HG02973 (cell line): ENCODE measurements around the gene PALD1.

Source experiments
- ATAC-seq: cut with Tn5 transposase; IDR thresholded peaks from one replicate; pipeline ENCODE4 v1.9.1; 2021; ENCODE audit warnings: moderate library complexity; ENCODE audit not compliant: unreplicated experiment

Gene PALD1

DNA sequence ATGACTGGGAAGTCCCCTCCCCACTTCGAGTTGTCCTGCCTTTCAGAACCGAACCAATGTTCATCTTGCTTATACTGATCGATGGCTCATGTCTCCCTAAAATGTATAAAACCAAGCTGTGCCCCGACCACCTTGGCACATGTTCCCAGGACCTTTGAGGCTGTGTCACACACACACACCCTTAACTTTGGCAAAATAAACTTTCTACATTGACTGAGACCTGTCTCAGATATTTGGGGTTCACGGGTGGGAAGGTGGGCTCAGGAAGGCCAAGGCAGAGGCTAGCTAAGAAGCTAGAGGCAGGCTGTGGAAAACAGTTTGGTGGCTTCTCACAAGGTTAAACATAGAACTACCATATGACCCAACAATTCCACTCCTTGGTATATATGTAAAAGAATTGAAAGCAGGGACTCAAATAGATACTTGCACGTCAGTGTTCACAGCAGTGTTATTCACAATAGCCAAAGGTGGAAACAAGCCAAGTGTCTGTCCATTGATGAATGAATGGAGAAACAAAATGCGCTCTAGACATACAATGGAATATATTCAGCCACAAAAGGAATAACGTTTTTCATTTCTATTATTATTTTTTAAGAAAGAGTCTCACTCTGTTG, 108.6 kb downstream of the PALD1 start:
- no peak for ATAC-seq

DNA sequence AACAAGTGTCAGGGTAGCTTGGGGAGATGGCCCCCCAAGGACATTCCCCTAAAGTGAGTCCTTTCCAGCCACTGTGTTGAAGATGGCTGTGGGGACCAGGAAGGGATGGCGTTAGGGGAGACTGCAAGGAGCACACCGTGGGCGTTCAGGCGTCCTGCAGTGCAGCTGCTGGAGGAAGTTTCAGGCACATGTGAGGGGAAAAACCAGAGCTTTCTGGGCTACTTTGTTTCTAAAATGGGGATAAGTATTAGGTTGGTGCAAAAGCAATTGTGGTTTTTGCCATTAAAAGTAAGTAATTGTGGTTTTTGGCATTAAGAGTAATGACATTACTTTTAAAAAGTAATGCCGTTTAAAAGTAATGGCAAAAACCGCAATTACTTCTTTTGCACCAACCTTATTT, 109.7 kb downstream of the PALD1 start:
- no peak for ATAC-seq

DNA sequence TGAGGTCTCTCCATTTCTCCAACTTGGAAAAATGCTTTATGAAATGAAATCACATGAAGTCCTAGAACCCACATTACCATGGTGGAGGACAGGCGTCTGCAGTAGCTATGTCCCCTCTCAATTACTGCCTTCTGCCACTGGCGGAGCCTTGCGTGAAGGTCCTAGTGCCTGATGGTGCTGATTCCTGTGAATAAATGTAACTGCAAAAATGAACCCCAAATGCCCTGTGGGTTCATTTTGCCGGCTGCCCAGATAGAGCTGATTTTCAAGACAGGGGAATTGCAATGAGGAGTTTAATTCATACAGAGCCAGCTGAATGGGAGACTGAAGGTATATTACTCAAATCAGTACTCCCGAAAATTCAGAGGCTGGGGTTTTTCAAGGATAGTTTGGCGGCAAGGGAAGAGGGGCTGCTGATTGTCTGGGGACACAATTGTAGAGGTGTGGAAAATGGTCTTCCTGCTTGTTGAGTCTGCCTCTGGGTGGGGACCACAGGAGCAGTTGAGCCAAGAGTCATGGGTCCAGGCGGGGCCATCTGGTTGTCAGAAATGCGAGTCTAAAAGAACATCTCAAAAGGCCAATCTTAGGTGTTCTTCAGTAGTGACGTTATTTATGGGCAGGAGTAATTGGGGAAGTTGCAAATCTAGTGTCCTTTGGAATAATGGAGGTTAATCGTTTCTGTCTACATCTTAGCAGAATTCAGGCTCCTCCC, 110.4 kb downstream of the PALD1 start:
- no peak for ATAC-seq

DNA sequence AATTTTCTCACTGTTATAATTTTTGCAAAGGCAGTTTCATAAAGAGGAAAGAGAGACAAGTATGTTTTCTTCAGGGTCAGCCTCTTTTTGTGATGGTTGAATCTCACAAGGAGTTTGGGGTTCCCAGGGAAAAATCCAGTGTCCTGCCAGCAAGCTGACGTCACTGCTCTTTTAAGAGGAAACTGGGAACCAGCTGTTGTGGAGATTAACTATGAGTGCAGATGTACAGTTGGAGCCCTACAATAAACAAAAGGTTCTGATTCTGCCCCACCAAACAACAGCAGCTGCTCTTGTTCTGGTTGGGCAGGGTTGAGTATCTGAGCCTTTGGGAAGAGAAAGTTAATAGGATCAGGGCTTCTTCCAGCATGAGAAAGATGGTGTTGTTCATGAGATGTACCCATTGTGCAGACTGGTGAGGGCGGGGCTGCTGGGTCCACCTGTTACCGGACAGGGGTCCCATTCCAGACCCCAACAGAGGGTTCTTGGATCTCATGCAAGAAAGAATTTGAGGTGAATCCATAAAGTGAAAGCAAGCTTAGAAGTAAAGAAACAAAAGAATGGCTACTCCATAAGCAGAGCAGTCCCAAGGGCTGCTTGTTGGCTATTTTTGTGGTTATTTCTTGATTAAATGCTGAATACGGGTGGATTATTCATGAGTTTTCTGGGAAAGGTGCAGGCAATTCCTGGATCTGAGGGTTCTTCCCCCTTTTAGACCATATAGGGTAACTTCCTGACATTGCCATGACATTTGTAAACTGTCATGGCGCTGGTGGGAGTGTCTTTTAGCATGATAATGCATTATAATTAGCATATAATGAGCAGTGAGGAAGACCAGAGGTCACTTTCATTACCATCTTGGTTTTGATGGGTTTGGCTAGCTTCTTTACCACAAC, 111.4 kb downstream of the PALD1 start:
- ATAC-seq: no peak

DNA sequence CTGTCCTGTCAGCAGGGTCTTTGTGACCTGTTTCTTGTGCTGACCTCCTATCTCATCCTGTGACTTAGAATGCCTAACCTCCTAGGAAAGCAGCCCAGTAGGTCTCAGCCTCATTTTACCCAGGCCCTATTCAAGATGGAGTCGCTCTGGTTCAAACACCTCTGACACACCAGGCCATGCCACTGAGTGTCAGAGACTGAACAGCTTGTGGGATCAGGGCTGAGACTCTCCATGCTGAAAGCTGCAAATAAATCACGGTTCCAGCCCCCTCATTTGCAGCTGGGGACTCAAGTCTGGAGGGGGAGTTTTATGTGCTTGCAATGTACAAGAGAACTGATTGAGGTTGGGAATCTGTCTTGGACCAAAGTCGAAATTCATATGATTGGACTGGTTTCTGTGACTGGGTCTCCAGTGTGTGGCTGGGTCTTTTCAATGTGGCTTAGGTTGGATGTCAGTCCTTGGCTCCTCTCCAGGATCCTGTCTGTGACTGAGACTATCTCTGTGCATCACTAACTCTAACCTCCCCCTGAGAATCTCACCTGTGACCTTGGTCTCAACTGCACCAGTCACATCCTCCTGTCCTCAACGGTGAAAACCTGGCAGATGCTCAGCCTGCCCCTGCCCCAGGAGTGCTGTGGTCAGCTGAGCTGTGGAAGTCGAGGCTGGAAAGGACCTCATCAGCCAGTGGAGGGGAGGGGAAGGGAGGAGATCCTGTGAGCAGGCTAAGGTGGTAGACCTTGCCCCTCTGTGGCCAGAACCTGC, 112.3 kb downstream of the PALD1 start:
- no peak for ATAC-seq

DNA sequence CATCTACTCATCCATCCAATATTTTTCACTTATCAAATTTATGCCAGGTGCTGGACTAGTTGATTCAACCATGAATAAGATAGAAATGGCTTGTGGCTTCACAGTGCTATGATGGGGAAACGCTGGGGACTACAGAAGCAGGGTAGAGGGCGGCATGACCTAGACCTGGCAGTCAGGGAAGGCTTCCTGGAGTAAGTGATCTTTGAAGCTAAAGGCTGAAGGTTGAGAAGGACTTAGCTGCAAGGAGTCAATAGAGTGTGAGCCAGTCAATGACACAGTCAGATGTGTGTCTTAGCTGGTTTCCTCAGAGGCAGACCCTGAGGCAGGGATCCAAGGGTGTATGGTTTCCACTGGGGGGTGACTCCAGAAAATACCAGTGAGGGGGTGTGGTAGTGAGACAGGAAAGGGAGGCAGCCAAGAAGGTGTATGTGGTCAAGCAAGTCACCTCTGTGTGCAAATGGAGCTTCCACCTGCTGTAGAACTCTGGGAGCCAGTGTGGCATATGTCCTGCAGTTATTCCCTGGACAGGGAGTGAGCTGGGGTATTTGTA, 113.7 kb downstream of the PALD1 start:
- no peak for ATAC-seq

DNA sequence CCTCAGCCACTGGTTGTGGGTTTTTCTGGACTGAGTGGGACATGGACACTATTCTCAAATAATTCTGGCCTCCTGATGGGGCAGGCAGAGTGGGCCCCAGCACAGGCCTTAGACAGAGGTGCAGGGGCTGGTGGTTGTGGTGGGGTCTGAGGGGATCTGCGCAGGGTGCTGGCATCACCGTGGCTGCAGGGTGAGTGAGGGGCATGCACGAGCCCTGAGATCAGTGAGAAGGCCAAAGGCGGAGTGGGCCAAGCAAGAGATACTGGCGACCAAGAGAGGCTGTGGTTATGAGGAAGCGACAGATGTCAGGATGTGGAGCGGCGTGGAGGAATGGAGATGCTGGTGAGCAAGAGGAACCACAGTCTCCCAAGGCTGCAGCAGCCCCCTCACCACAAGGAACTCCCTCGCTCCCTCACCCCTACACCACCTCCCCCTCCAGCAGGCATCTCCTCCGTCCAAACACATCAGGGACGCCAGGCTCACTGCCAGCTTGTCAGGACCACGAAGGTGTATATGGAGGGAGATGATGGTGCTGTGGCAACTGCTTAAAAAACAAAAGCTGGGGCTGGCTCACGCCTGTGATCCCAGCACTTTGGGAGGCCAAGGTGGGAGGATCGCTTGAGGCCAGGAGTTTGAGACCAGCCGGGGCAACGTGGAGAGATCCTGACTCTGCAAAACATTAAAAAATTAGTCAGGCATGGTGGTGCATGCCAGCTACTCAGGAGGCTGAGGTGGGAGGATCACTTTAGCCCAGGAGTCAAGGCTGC, 114.4 kb downstream of the PALD1 start:
- ATAC-seq: no peak

DNA sequence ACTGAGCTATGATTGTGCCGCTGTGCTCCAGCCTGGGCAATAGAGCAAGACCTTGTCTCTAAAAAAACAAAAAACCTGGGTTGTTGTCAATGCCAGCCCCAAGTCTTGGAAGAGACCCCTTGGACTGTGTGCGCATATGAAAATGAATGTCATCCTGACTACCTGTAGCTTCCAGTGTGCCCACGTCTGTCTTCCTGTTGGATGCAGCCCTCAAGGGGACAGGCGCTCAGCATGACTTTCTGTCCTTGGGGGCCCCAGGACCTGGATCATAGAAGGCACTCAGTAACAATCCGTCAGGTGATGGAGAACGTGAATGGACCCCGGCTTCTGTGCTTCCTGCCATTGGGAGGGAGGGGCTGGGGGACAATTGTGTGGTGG, 114.9 kb downstream of the PALD1 start:
- ATAC-seq: no peak

DNA sequence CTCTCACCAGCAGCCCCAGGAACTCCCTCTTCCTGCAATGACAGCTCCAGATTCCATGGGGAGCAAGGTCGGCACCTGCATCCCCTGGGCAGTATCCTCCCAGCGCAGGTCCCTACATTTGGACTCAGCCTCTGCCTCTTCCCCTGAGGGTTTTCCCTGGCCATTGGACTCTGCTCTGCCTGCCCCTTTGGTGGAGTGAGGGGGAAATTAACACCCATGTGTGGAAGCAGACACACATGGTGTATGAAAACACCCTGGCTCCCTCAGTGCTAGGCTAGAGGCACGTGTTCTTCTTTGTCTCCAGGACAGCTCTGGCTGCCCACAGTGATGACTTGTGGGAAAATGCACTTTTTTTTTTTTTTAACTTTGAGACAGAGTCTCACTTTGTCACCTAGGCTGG, 115.6 kb downstream of the PALD1 start:
- ATAC-seq: no peak

DNA sequence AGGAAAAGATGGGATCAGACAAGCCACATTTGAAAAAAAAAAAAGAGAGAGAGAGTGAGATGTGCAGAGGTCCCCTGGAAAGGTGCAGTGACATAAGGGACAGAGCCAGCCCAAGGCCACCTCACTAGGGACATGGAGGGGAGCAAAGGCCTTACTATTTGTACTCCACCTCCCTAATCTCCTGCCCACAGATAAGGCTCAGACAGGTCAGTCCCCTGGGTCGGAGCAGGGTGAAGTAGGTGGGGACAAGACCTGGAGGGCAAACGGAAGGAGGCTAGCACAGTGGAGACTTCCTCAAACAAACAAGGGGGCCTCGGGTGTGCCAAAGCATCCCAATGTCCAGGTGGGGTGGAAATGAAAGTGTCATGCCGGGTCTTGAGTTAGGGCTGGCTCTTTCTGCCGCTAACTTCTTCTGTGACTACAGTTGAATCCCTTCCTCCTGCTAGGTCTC, 117.0 kb downstream of the PALD1 start:
- no peak for ATAC-seq

DNA sequence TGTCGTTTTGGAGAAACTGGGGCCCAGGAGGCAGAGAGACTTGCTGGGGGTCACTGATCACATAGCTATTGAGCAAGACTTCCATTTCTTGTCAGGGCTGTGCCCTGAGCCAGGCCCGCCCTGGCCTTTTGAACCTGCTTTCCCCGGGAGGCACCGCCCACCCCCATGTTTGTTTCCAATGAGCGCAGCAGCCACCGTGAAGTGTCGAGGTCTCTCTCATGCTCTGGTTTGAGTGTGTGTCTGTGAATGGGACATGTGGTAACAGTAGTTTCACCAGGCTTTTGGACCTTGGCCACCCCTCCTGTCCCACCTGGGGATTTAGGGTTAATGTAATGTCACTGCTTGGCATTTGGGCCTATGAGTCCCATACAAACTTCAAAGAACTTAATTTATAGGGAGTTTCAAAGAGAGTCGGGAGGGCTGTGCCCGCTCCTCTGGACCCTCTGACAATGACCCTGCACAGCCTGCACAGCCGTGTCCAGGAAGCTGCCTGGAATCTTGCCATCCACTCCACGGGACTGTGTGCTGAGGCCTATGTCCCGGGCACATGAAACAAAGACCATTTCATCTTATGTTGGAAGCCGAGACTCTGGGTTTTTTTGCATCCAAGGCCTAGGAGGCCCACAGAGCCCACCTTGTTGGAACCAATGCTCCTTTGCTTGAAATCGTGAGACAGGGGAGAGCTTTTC, 117.7 kb downstream of the PALD1 start:
- ATAC-seq: no peak

DNA sequence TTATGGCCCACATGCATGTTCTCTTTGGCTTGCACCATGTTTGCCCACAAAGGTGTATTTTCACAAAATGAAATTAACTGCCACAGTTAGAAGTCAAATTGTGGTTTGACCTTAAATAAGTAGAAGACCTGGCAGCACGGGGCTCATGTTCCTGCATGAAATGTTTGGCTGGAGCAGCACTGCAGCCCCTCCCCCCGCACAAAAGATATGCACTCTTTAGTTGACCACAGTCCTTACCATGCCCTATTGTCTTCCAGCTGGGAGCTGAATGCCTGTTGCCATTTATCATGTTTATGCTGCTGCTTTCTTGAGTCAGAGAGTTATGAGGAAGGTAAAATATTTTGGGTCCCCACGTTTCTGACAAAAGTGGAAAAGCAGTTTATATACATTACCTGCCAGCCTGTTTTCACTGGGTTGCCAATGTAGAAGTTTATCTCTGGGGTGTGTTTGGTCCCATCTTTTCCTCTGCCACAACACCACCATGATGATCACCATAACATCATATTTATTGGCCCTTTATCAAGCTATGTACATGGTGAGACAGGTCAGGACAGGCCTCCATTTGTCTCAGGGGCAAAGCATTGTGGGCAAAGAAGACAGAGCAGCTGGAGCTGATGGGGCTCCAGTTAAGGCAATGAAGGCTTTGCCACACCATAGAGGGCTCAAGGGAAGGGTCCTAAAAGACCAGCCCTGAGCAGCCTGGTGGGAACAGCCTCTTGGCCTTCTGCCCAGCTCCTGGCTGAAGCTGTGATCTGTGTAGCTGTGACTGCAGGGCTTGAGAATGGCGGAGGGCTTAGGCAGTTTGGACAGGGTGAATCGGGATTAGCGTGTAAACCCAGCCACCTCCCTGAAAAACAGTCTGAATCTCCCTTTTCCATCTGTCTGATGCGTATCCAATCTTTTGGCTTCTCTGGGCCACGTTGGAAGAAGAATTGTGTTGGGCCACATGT, 118.6 kb downstream of the PALD1 start:
- ATAC-seq: no peak

DNA sequence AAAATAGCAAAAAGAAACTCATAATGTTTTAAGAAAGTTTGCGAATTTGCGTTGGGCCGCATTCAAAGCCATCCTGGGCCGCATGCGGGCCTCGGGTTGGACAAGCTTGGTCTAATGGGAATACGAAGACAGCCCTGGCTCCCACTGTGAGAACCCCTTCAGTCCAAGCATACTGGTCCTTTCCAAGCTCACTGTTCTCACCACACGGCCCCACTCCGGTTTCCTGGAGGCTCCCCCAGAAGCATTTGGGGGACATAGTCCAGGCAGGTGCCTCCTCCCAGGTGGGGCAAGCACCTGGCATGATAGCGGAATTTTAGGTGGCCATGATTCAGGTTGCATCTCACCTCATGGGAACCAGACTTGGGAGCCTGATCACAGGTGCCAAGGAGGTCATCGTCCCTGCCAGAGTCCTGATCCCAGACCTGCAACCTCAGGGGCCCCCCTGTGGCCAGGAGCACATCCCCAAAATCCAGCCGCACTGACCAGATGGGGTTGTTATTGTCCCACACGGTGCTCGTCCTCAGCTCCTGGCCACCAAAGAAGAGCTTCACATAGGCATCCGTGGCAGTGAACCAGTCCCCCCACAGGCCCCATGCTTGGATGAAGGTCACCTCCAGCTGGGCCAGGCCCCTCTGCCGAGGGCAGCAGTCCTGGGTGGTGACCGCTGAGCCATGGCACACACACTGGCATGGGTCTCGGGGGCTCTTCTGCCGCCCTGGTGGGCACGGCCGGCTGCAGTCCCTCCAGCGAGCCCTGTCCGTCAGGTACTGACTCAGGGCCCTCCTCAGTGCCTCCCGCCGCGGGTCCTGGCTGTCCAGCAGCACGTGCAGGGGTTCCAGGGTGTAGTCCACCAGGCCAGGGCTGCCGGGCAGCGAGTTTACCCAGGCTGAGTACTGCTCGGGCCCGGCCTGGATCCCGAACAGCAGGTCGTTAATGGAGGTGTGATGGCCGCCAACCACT, 119.6 kb downstream of the PALD1 start:
- ATAC-seq: no peak

DNA sequence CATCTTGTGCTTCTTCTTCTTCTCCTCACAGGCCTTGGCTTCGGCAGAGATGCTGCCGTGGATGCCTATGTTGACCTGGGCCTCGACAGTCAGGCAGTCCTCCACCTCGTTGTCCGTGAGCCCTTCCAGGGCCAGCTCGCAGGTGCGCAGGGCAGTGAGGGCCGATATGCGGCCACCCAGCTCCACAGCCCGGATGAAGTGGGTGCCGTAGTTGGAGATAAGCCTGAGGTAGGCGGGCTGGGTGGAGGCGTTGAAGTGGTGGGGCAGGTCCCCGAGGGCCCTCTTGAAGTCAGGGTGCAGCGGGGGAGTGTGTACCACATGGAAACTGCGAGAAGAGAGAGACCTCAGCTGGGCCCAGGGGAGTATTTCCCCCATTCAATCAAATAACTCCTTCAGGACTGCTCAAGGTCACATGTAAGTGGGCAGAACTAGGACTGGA, 120.3 kb downstream of the PALD1 start:
- ATAC-seq: no peak

DNA sequence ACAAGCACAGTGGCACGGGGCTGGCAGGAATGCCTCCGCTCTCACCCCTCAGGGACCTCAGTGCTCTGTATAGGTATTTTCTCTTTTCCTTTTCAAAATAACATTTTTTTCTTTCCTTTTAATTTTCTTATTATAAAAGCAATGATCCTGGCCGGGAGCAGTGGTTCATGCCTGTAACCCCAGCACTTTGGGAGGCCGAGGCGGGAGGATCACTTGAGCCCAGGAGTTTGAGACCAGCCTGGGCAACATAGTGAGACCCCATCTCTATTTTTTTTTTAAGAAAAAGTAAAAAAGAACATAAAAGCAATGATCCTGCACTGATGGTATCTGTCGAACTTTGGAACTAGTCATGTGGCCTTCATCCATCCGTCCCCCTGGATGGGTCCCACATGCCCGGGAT, 120.8 kb downstream of the PALD1 start:
- no peak for ATAC-seq

DNA sequence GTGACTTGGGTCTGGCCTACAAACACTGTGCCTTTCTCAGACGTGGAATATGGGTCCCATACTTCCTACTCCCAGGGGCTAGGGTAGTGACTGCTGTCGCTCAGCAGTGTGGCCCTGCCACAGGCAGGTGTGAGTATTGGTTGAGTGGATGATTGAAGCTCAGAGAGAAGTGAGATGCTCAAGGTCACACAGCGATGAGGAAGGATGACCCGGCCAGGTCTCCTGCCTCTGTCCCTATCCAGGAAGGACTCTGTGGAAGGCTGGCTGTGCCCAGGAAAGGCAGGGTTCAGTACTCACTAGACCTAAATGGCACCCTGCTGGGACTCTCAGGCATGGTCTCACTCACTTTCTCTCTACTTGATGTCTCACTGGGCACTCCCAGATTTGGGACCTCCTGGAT, 121.2 kb downstream of the PALD1 start:
- no peak for ATAC-seq
